ENCODE measurements around the gene RXRB.
"Not testable (repeated sequence)": the region's sequence is repeated elsewhere in the genome, so short reads cannot be mapped to it uniquely, and the experiment has no call there.

Gene RXRB

GRCh38 chr6:33200219-33201146 lies at the start of gene RXRB, which contains the start of gene SLC39A7:
Gene RXRB, minus strand, starts transcription at chr6:33200665. Its CDS starts 189 bp downstream, at chr6:33200476.
Gene SLC39A7, plus strand, starts transcription at chr6:33200867. Its CDS starts 379 bp downstream, at chr6:33201246.
- DNase-seq: peak; percentile 98

- DNase-seq: no peak
Measured at GRCh38 chr6:33249732-33250630, 49.5 kb upstream of the RXRB start.

- DNase-seq: peak; percentile 96
Measured at GRCh38 chr6:33248932-33249731, 48.7 kb upstream of the RXRB start.

DNA sequence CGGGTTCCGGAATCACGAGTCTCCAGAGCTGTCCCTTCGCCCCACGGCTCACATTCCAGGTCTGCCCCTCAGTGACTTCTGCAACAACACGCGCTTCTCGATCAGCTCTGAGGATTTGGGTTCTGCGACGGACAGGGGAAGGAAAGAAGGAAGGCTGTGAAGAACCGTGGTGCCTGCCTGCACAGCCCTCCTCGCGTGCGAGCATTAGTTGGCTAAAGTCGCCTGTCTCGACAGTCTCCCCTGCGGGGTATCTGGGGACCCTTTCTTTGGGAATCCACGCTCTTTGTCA lies 48.1 kb upstream of the RXRB start:
- no peak for DNase-seq

DNA sequence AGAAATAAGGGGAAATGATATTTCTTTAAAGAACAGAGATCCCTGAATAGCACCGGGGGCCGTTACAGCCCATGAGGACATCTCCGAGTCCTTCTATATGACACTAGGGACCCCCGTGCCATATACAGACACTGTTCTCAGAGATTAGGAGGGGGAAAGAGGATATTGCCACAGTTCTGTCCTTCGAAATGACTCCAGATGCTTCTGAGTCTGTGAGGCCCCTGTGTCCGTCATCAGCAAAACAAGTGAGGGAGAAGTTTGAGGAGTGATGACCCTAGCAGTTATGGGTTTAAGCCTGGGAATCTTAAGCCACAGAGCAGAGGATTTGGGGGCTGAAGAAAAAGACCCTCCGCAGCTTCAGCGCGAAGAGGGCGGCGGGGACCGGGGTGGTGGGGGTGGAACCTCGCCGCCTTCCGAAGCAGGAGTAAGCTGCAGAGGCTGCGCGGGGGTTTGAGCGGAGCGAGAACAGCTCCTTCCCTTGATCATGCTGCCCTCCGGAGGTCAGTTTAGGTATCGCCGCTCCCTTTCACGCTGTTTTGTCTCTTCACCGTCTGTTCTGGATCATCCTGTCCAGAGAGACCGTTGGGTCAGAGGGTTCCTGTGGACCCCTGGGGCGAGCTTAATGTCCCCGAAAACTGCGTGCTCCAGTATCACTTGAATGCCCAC lies 47.6 kb upstream of the RXRB start:
- DNase-seq: peak; percentile 98

DNA sequence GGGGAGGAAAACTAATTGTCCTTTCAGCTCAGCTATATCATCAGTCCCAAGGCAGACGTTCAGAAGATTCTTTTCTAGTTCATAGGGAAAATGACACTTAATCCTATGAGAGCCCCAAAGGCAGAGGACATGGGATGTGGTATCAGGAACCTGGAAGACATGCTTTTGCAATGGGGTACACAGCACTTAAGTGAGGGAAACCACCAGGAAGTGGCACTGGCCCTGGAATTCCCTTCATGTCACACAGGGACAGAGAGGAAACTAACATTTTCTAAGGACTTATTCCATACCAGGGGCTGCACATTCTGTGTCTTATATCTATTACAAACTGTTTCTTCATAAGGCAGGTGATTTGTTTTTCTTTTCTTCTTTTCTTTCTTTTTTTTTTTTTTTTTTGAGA lies 43.0 kb upstream of the RXRB start:
- DNase-seq: no peak

- DNase-seq: no peak
Measured at GRCh38 chr6:33241968-33242367, 41.5 kb upstream of the RXRB start.

- DNase-seq: no peak
Measured at GRCh38 chr6:33237741-33238140, 37.3 kb upstream of the RXRB start.

- DNase-seq: no peak
Measured at GRCh38 chr6:33236852-33237251, 36.4 kb upstream of the RXRB start.

- no peak for DNase-seq
Measured at GRCh38 chr6:33236328-33236727, 35.9 kb upstream of the RXRB start.

DNA sequence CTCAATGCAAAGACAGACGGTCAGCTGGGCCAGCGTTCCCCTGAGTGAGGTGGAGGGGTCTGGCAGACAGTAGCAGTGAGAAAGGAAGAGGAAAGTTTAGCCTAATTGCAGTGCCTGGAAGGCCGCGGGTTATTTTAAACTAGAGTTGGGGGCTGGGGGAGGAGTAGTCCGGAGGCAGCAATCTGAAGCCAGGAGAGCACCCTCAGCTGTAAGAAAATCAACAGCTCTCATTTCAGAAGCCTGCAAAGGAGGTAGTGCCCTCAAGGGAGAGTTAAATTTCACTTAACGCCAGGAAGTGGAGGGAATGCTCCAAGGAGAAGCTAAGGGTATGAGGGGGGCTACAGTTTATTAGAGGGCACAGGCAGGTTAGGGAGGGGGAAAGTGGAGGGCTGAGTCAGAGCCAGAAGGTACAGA lies 34.8 kb upstream of the RXRB start:
- DNase-seq: no peak

- DNase-seq: not testable (repeated sequence)
Measured at GRCh38 chr6:33226503-33227120, 26.1 kb upstream of the RXRB start.

DNA sequence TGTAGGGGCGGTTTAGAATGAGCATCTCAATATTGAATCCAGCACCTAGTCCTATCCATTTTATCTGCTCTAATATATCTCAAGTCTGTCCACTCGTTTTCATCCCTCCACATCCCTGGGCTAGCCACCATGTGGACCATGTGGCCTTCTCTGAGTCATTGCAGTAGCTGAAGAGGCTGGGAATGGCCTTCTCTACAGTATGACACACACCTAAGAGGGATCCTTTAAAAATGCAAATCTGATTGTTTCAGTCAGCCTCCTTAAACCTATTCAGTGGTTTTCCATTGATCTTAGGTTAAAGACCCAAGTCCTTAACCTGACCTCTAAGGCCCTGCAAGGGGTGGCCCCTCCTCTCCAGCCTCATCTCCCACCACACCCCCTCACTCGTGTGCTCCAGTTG lies 17.2 kb upstream of the RXRB start:
- DNase-seq: no peak

DNA sequence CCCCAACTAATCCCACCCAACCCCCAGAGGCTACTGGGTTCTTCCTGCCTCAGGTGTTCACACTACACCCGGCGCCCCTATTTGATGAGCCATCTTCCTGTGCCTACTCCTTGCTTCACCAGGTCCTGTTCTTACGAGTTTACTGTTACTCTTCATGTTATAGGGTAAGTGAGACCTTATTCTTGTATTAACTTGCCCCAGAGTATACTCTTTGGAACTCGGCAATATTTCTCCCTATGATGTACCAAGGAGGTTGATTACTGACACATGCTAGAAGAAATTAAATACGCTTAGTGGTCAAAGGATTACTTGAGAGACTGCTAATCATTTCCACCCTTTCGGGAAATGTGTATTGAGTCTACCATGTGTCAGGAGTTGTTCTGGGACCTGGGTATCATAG lies 16.8 kb upstream of the RXRB start:
- DNase-seq: no peak

DNA sequence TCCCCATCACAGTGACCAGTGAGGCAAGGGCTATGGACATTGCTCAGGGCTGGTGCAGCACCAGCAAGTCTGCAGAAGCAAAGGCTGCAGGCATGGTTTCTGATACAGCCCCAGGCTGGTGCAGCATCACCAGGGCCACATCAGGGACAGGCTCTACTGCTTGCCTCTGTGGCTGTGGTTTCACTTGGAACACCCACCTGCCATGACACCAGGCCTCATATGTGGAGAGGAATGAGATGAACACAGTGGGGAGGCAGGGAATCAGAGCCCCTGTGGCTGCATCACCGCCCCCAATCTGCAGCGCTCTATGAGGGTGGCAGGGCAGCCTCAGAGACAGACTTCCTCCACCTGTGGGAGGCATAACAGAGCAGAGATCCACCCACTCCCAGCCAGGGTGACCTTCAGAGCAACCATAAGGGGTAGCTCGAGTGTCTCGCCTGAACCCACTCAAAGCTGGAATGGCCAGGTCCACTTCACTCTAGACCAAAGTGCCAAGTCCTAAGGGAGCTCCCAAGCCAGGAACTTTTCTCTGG lies 15.7 kb upstream of the RXRB start:
- DNase-seq: no peak

- DNase-seq: no peak
Measured at GRCh38 chr6:33215271-33216116, 15.0 kb upstream of the RXRB start.

- DNase-seq: no peak
Measured at GRCh38 chr6:33213989-33214335, 13.5 kb upstream of the RXRB start.

DNA sequence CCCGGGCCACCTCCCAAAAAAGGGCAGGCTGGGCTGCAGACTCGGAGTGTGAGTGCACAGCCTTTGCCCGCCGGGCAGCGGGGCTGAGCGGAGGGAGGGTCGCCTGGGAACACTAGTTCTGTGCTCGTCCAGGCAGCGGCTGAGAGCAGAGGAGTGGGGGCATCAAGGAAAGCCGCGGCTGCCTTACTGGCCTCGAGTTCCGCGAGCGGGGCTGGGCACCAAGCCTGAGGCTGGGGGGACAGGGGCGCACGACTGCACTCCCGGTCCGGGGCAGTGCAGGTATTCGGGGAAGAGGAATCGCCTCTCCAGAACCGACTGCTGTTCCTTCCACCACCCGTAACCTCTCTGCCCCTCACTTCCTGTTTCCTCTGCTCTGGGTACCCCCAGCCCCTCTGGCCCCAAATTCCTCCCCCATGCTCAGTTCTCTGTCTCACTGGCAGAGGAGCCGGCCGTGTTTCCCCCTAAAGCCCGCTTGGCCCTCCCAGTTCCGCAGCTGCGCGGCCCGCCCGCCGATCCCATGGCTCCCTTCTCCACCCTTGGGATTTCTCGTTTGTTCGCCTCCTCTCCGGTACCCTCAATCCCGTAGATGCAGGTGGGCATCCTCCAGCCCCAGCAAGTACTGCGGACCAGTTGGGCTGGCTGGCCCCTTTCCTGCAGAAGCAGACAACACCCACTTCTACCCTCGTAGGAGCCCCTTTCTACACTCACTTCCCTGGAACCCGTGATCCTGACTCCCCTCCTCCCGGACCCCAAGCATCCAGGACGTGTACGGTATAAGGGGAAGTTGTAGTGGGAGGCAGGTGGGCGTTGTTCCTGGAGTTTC lies 12.9 kb upstream of the RXRB start:
- peak; percentile 75 for DNase-seq

DNA sequence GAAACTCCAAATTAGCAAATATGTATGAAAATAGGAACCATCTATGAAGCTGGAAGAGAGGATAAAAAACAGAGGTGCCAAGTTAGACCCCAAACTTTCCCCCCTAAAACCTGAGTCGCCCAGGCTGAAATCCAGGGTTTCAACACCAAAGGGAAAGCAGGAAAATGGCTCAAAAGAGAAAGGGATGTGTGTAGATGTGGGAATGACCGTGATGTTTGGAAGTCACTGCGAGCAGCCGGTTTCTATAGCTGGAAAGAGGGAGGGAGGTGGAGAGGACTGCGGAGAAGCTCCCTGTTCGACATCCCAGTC lies 12.3 kb upstream of the RXRB start:
- DNase-seq: no peak

Measured in activated CD8-positive, alpha-beta memory T cell treated with anti-CD3 and anti-CD28 coated beads for 24 hours (primary cell).